IMR-90 (cell line): Measurements from ENCODE around the gene WBP2. TPM values are rescaled to one million over a fixed set of nuclear protein-coding genes. Genes with fewer than 3 reads are reported as not detected.

Experiments
- ATAC-seq: fragments of 200-7000 bp; cut with Tn5 transposase; 2 replicates; pipeline ENCODE4 v1.9.1; 2020; ENCODE audit warnings: low read depth, mild to moderate bottlenecking, moderate library complexity
- BruUV-seq: library from RNA; stranded (reverse); fragments of 400-500 nt; replicated peaks from 2 replicates; lab custom pipeline; 2021; lab: Mats Ljungman, UMichigan
- CTCF ChIA-PET: fragments of 300-600 bp; formaldehyde crosslinking; extraction: SDS; loops from one replicate; lab custom pipeline; 2021; ENCODE audit warnings: antibody characterized with exemption; lab: Yijun Ruan, JAX
- POLR2A ChIA-PET: fragments of 300-600 bp; sonication (Branson Sonifier 250); formaldehyde crosslinking; loops from one replicate; lab custom pipeline; 2022; ENCODE audit warnings: antibody characterized with exemption; ENCODE audit not compliant: unreplicated experiment; lab: Charles Lee
- DNase-seq: peaks from one replicate; pipeline ENCODE4 v3.0.0; 2013
- H2AFZ ChIP-seq: replicated peaks from 2 replicates; pipeline ENCODE3; 2013; ENCODE audit warnings: low read length, mild to moderate bottlenecking; ENCODE audit not compliant: poor library complexity
- H2AK5ac ChIP-seq: 2 replicates; pipeline ENCODE4 v1.6.1; 2013; ENCODE audit warnings: low read depth, low read length, inconsistent platforms
- H2AK9ac ChIP-seq: replicated peaks from 2 replicates; pipeline ENCODE3; 2013; ENCODE audit warnings: mild to moderate bottlenecking, low read depth, low read length, moderate library complexity; ENCODE audit not compliant: poor library complexity
- H2BK120ac ChIP-seq: 2 replicates; pipeline ENCODE4 v1.6.1; 2013; ENCODE audit warnings: low read depth, low read length, inconsistent platforms
- H2BK15ac ChIP-seq: 3 replicates; pipeline ENCODE4 v1.6.1; 2013; ENCODE audit warnings: low read depth, low read length, inconsistent platforms
- H2BK20ac ChIP-seq: 2 replicates; pipeline ENCODE4 v1.6.1; 2013; ENCODE audit warnings: low read depth, mild to moderate bottlenecking, inconsistent platforms, low read length, moderate library complexity
- H2BK5ac ChIP-seq: 2 replicates; pipeline ENCODE4 v1.6.1; 2013; ENCODE audit warnings: mild to moderate bottlenecking, low read depth, low read length, inconsistent platforms; ENCODE audit not compliant: poor library complexity, severe bottlenecking
- H3K14ac ChIP-seq: replicated peaks from 2 replicates; pipeline ENCODE4 v1.6.1; 2013; ENCODE audit warnings: low read depth, low read length, inconsistent platforms
- H3K18ac ChIP-seq: 2 replicates; pipeline ENCODE4 v1.6.1; 2013; ENCODE audit warnings: low read depth, low read length, control low read depth
- H3K23ac ChIP-seq: 2 replicates; pipeline ENCODE4 v1.6.1; 2013; ENCODE audit warnings: low read depth, low read length, inconsistent platforms
- H3K27ac ChIP-seq: 2 replicates; pipeline ENCODE4 v1.5.1; 2013; ENCODE audit warnings: mild to moderate bottlenecking, control low read depth, low read length; ENCODE audit not compliant: insufficient read depth
- H3K27me3 ChIP-seq: 2 replicates; pipeline ENCODE4 v1.6.1; 2013; ENCODE audit warnings: low read length; ENCODE audit not compliant: control insufficient read depth, insufficient read depth
- H3K36me3 ChIP-seq: 2 replicates; pipeline ENCODE4 v1.6.1; 2013; ENCODE audit warnings: low read length, mixed read lengths; ENCODE audit not compliant: control insufficient read depth, insufficient read depth
- H3K4ac ChIP-seq: 2 replicates; pipeline ENCODE4 v1.6.1; 2013; ENCODE audit warnings: low read depth, low read length, inconsistent platforms
- H3K4me1 ChIP-seq: 2 replicates; pipeline ENCODE4 v1.6.1; 2013; ENCODE audit warnings: low read length, mixed read lengths; ENCODE audit not compliant: control insufficient read depth, insufficient read depth
- H3K4me2 ChIP-seq: 2 replicates; pipeline ENCODE4 v1.6.1; 2013; ENCODE audit warnings: low read depth, mild to moderate bottlenecking, control low read depth, low read length, moderate library complexity
- H3K4me3 ChIP-seq: 2 replicates; pipeline ENCODE4 v1.5.1; 2013; ENCODE audit warnings: low read depth, mild to moderate bottlenecking, control low read depth, low read length, moderate library complexity; ENCODE audit not compliant: insufficient read depth
- H3K56ac ChIP-seq: 2 replicates; pipeline ENCODE4 v1.6.1; 2013; ENCODE audit warnings: low read length, inconsistent platforms; ENCODE audit not compliant: insufficient read depth; ENCODE audit errors: extremely low read depth
- H3K79me1 ChIP-seq, 2 experiments: 2 replicates each; pipeline ENCODE4 v1.6.1; 2013; ENCODE audit warnings: low read length in 2 of 2, inconsistent platforms in 1 of 2, low read depth in 1 of 2
- H3K9ac ChIP-seq: 2 replicates; pipeline ENCODE4 v1.6.1; 2013; ENCODE audit warnings: low read depth, low read length, control low read depth
- H3K9me1 ChIP-seq: 2 replicates; pipeline ENCODE4 v1.6.1; 2013; ENCODE audit warnings: low read length, inconsistent platforms; ENCODE audit not compliant: insufficient read depth
- H3K9me3 ChIP-seq: 2 replicates; pipeline ENCODE4 v1.6.1; 2013; ENCODE audit warnings: low read length; ENCODE audit not compliant: control insufficient read depth, insufficient read depth
- H4K20me1 ChIP-seq: 2 replicates; pipeline ENCODE4 v1.6.1; 2013; ENCODE audit warnings: low read length, inconsistent platforms; ENCODE audit not compliant: insufficient read depth
- H4K5ac ChIP-seq: 2 replicates; pipeline ENCODE4 v1.6.1; 2013; ENCODE audit warnings: mild to moderate bottlenecking, low read depth, low read length, control low read depth
- H4K8ac ChIP-seq, 2 experiments: 2 replicates each; pipeline ENCODE4 v1.6.1; 2013; ENCODE audit warnings: low read depth in 2 of 2, low read length in 2 of 2, control low read depth in 1 of 2, inconsistent platforms in 1 of 2
- H4K91ac ChIP-seq: 2 replicates; pipeline ENCODE4 v1.6.1; 2013; ENCODE audit warnings: low read depth, low read length, inconsistent platforms; ENCODE audit not compliant: insufficient read depth
- CEBPB ChIP-seq: IDR thresholded peaks from 2 replicates; pipeline ENCODE4 v1.6.1; 2012; ENCODE audit warnings: low read depth, low read length, improper control_type of control experiment
- CHD1 ChIP-seq: IDR thresholded peaks from 2 replicates; pipeline ENCODE4 v1.6.1; 2012; ENCODE audit warnings: low read depth, low read length, improper control_type of control experiment
- FOS ChIP-seq: fragments of 150-350 bp; IDR thresholded peaks from 2 replicates; pipeline ENCODE4 v1.6.1; 2016; ENCODE audit warnings: low read depth, low read length
- MAFK ChIP-seq: IDR thresholded peaks from 2 replicates; pipeline ENCODE4 v1.6.1; 2012; ENCODE audit warnings: low read depth, low read length, improper control_type of control experiment
- MAZ ChIP-seq: IDR thresholded peaks from 2 replicates; pipeline ENCODE4 v1.6.1; 2012; ENCODE audit warnings: low read depth, mild to moderate bottlenecking, low read length, improper control_type of control experiment, moderate library complexity, borderline replicate concordance
- MXI1 ChIP-seq: IDR thresholded peaks from 2 replicates; pipeline ENCODE4 v1.6.1; 2012; ENCODE audit warnings: low read depth, mild to moderate bottlenecking, low read length, moderate library complexity, borderline replicate concordance
- POLR2A ChIP-seq: IDR thresholded peaks from 2 replicates; pipeline ENCODE4 v1.6.1; 2012; ENCODE audit warnings: mild to moderate bottlenecking, low read depth, low read length
- RAD21 ChIP-seq: IDR thresholded peaks from 2 replicates; pipeline ENCODE4 v1.6.1; 2012; ENCODE audit warnings: low read length, improper control_type of control experiment
- RCOR1 ChIP-seq: IDR thresholded peaks from 2 replicates; pipeline ENCODE4 v1.6.1; 2012; ENCODE audit warnings: mild to moderate bottlenecking, low read length, improper control_type of control experiment; ENCODE audit not compliant: insufficient replicate concordance
- RFX5 ChIP-seq: IDR thresholded peaks from 2 replicates; pipeline ENCODE4 v1.8.0; 2012; ENCODE audit warnings: low read depth, mild to moderate bottlenecking, low read length, moderate library complexity
- SMC3 ChIP-seq: fragments of 150-350 bp; IDR thresholded peaks from 2 replicates; pipeline ENCODE4 v1.6.1; 2016; ENCODE audit warnings: low read depth, mild to moderate bottlenecking, antibody characterized with exemption, low read length, moderate library complexity
- WGBS, 2 experiments: methylation state at CpG; one replicate each; pipeline versions ENCODE4 v1.1.5 to v1.1.7; 2013; ENCODE audit warnings: missing lambda C conversion rate in 2 of 2; ENCODE audit not compliant: insufficient read length in 1 of 2; ENCODE audit errors: extremely low coverage in 2 of 2; 5-methylcytosine and 5-hydroxymethylcytosine counted together
- dilution Hi-C: fragments of 300-500 bp; cut with HindIII; formaldehyde crosslinking; loops from one replicate; pipeline ENCODE4 v1.14.3; 2018; ENCODE audit warnings: low sequenced_read_pairs; ENCODE audit not compliant: unreplicated experiment
- in situ Hi-C: fragments of 300-500 bp; cut with MboI; formaldehyde crosslinking; loops from 3 replicates; pipeline ENCODE4 v1.14.3; 2019; ENCODE audit warnings: low sequenced_read_pairs, inconsistent platforms, mixed read lengths
- intact Hi-C: fragments of 100-400 bp; cut with micrococcal nuclease; formaldehyde crosslinking; loops from 2 replicates; pipeline ENCODE4 v1.10.0; 2022
- polyA plus RNA-seq, 3 experiments: library from polyadenylated mRNA; depleted of rRNA; stranded (reverse); fragments of >200 nt; gene quantifications; 2 replicates each; pipeline ENCODE4 v1.2.3, GENCODE V29; 2012; ENCODE audit warnings: low replicate concordance in 1 of 3
- total RNA-seq: library from RNA; depleted of rRNA; stranded (reverse); fragments of >200 nt; gene quantifications from 2 replicates; pipeline ENCODE4 v1.2.3, GENCODE V29; 2012
- TF ChIP-seq, protein P1 (sequence below): fragments of 150-350 bp; IDR thresholded peaks from 2 replicates; pipeline ENCODE4 v1.6.1; 2016; ENCODE audit warnings: low read depth, mild to moderate bottlenecking, low read length, moderate library complexity, borderline replicate concordance
- TF ChIP-seq, protein P2 (sequence below): conservative IDR thresholded peaks from 2 replicates; pipeline ENCODE4 v1.5.1; 2012; ENCODE audit warnings: mild to moderate bottlenecking, low read depth, low read length, improper control_type of control experiment
- TF ChIP-seq, protein P3 (sequence below): fragments of 150-350 bp; IDR thresholded peaks from 2 replicates; pipeline ENCODE4 v1.6.1; 2017; ENCODE audit warnings: mild to moderate bottlenecking, antibody characterized with exemption, low read length, low read depth

The WBP2 gene
- total and polyA plus RNA-seq, 2 of the 4 experiments (the other 2 are of a cell fraction), result 9.0 to 35.5 TPM

DNA sequence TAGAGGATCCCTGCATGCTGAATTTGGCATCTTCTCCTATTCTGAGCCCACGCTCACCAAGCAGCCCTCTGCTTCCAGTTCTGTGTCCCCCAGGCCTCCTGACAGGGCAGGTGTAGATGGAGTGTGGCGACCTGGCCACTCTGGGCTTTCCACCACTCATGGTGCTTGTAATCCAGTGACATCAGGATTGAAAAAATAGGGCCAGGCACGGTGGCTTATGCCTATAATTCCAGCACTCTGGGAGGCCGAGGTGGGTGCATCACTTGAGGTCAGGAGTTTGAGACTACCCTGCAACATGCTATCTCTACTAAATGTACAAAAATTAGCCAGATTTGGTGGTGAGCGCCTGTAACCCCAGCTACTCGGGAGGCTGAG lies 41.1 kb downstream of the WBP2 start:
- H3K9ac ChIP-seq, result no peak overlapping the region
- ChIA-PET CTCF (interaction anchor here (1.1 kb wide), 1 partner anchor 13 kb away, joined by 3 read pairs; no protein-coding TSS in a partner anchor), POLR2A (interaction anchor here (1.0 to 1.1 kb wide), 2 partner anchors 34 to 41 kb away, joined by 4 read pairs; partner anchors contain the start of gene WBP2)
- H3K56ac ChIP-seq, result no peak overlapping the region
- H3K27me3 ChIP-seq, result no peaks in the 10 kb centered on the region
- H2BK15ac ChIP-seq, result no peak overlapping the region
- H3K4ac ChIP-seq, result no peak overlapping the region
- H2BK120ac ChIP-seq, result no peak overlapping the region
- no peak overlapping the region for H3K23ac ChIP-seq
- no peaks in the 10 kb centered on the region for H3K9me3 ChIP-seq
- H2AK5ac ChIP-seq, result peak overlapping the region; percentile 6; the same call in 1 of the 2 replicates
- in situ Hi-C loops, result no loop called here
- no peak overlapping the region for H3K4me3 ChIP-seq
- H3K36me3 ChIP-seq, result peaks cover 65% of the 10 kb centered on the region
- BruUV-seq, result no TSS peak
- H4K8ac ChIP-seq, result no peak overlapping the region
- H3K27ac ChIP-seq, result no peak overlapping the region
- H3K4me1 ChIP-seq, result peaks cover 7% of the 10 kb centered on the region
- no peak overlapping the region for H2BK5ac ChIP-seq
- no peak overlapping the region for H3K18ac ChIP-seq
- DNase-seq, result no peak
- no peak overlapping the region for H2AK9ac ChIP-seq
- ATAC-seq, result no peak
- dilution Hi-C loops, result no loop called here
- no peak overlapping the region for H4K5ac ChIP-seq
- no peak overlapping the region for H2AFZ ChIP-seq
- H2BK20ac ChIP-seq, result no peak overlapping the region
- TF ChIP-seq POLR2A, result no peak
- TF ChIP-seq MAFK, result no peak
- no peak for TF ChIP-seq MAZ
- no peak for TF ChIP-seq FOS
- TF ChIP-seq, protein P1, sequence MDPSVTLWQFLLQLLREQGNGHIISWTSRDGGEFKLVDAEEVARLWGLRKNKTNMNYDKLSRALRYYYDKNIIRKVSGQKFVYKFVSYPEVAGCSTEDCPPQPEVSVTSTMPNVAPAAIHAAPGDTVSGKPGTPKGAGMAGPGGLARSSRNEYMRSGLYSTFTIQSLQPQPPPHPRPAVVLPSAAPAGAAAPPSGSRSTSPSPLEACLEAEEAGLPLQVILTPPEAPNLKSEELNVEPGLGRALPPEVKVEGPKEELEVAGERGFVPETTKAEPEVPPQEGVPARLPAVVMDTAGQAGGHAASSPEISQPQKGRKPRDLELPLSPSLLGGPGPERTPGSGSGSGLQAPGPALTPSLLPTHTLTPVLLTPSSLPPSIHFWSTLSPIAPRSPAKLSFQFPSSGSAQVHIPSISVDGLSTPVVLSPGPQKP, result no peak
- TF ChIP-seq, protein P2, sequence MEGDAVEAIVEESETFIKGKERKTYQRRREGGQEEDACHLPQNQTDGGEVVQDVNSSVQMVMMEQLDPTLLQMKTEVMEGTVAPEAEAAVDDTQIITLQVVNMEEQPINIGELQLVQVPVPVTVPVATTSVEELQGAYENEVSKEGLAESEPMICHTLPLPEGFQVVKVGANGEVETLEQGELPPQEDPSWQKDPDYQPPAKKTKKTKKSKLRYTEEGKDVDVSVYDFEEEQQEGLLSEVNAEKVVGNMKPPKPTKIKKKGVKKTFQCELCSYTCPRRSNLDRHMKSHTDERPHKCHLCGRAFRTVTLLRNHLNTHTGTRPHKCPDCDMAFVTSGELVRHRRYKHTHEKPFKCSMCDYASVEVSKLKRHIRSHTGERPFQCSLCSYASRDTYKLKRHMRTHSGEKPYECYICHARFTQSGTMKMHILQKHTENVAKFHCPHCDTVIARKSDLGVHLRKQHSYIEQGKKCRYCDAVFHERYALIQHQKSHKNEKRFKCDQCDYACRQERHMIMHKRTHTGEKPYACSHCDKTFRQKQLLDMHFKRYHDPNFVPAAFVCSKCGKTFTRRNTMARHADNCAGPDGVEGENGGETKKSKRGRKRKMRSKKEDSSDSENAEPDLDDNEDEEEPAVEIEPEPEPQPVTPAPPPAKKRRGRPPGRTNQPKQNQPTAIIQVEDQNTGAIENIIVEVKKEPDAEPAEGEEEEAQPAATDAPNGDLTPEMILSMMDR, result no peak
- TF ChIP-seq, protein P3, sequence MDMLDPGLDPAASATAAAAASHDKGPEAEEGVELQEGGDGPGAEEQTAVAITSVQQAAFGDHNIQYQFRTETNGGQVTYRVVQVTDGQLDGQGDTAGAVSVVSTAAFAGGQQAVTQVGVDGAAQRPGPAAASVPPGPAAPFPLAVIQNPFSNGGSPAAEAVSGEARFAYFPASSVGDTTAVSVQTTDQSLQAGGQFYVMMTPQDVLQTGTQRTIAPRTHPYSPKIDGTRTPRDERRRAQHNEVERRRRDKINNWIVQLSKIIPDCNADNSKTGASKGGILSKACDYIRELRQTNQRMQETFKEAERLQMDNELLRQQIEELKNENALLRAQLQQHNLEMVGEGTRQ, result no peak
- TF ChIP-seq SMC3, result no peak
- TF ChIP-seq MXI1, result no peak
- TF ChIP-seq CHD1, result no peak
- no peak for TF ChIP-seq RAD21
- no peak for TF ChIP-seq RCOR1
- TF ChIP-seq RFX5, result no peak
- no peak for TF ChIP-seq CEBPB
- no peak overlapping the region for H3K14ac ChIP-seq
- peaks cover 12% of the 10 kb centered on the region; the same call in 1 of the 2 replicates for H4K20me1 ChIP-seq
- peaks cover 5 to 32% of the 10 kb centered on the region in 2 experiments for H3K79me1 ChIP-seq
- intact Hi-C loops, result no loop called here
- peaks cover 14% of the 10 kb centered on the region; the same call in 1 of the 2 replicates for H3K9me1 ChIP-seq
- 100% methylated on average over 1 of the region's 6 CpGs; no CpG with 5 or more reads in 1 of the 2 experiments for WGBS, 2 experiments
- no peak overlapping the region for H4K91ac ChIP-seq
- no peak overlapping the region for H3K4me2 ChIP-seq
